ENCODE measurements around the gene PRSS37. TPM values are rescaled to one million over a fixed set of nuclear protein-coding genes. Genes with fewer than 3 reads are reported as not detected.

PRSS37 gene
- total RNA-seq, 1 experiment from 2014 or later, result not detected

- peaks cover 22 to 24% of the 10 kb centered on the region in 2 experiments for H3K4me1 Mint-ChIP-seq
- H3K9ac ChIP-seq (ENCODE audit: extremely low read depth, insufficient read length, low read length), result no peak overlapping the region
- H2BK12ac ChIP-seq (ENCODE audit: insufficient read length, low read depth, low read length), result no peak overlapping the region
Observed at GRCh38 chr7:141876371-141876770, 35.1 kb upstream of the PRSS37 start.

More at GRCh38 chr7:141876371-141876770, 35.1 kb upstream of the PRSS37 start:
- Histone ChIP-seq H3K27ac (ENCODE audit: insufficient read length, low read depth, low read length) (no peak overlapping the region), H4K8ac (replicated peaks; ENCODE audit: insufficient read length, low read depth, low read length) (no peak overlapping the region), H3K14ac (ENCODE audit: insufficient read depth, low read length) (no peak overlapping the region), H3K23me2 (ENCODE audit: insufficient read length, low read depth, low read length, poor library complexity, severe bottlenecking) (no peaks in the 10 kb centered on the region), H2BK5ac (ENCODE audit: insufficient read length, low read length) (no peak overlapping the region), H3K9me3 (ENCODE audit: control insufficient read depth, low read depth, low read length) (no peaks in the 10 kb centered on the region), H3K4me2 (ENCODE audit: insufficient read depth, insufficient read length, low read length) (no peak overlapping the region), H2BK120ac (ENCODE audit: low read depth, low read length, poor library complexity, severe bottlenecking) (no peak overlapping the region), H3T11ph (ENCODE audit: low read length) (no peak overlapping the region), H4K5ac (ENCODE audit: insufficient read length, low read depth, low read length) (no peak overlapping the region), H2BK15ac (ENCODE audit: low read depth, low read length) (no peak overlapping the region), H3K18ac (ENCODE audit: insufficient read length, low read depth, low read length) (no peak overlapping the region), H2BK20ac (ENCODE audit: low read depth, low read length, poor library complexity, severe bottlenecking) (no peak overlapping the region), H3K79me1 (ENCODE audit: insufficient read depth, low read depth, low read length, poor library complexity, severe bottlenecking) (no peaks in the 10 kb centered on the region), H3K56ac (ENCODE audit: insufficient read length, low read depth, low read length) (no peak overlapping the region), H4K20me1 (ENCODE audit: control insufficient read depth, insufficient read depth, insufficient read length) (no peaks in the 10 kb centered on the region), H2AFZ (ENCODE audit: low read length) (no peak overlapping the region), H3K27me3 (ENCODE audit: insufficient read depth, low read length) (no peaks in the 10 kb centered on the region), H3K79me2 (ENCODE audit: insufficient read depth, low read length) (no peaks in the 10 kb centered on the region), H3K23ac (ENCODE audit: insufficient read length, low read depth, low read length) (no peak overlapping the region), H3K4ac (ENCODE audit: low read depth, low read length) (no peak overlapping the region), H2AK5ac (ENCODE audit: insufficient read length, low read length) (no peak overlapping the region), H3K4me1 (ENCODE audit: insufficient read depth, low read length) (no peaks in the 10 kb centered on the region; the same call in 1 of the 2 replicates), H4K91ac (ENCODE audit: insufficient read length, low read depth, low read length) (no peak overlapping the region)
- Mint-ChIP-seq H3K4me3 (no peak overlapping the region), H3K27me3 (ENCODE audit: low read depth) (peaks cover 1% of the 10 kb centered on the region; the same call in 1 of the 2 replicates), H3K36me3 (ENCODE audit: insufficient read depth in 1 of 3, low read depth in 3 of 3) (no peaks in the 10 kb centered on the region), H3K27ac (peak overlapping the region in 2 of 3 experiments; percentile 3 to 68; a peak in 4 of 7 replicates), H3K9me3 (no peaks in the 10 kb centered on the region)
- WGBS (ENCODE audit: extremely low coverage, insufficient read length, low lambda C conversion rate), result no CpG with 5 or more reads among the region's 1 CpG
- TF ChIP-seq CTCF (conservative IDR thresholded peaks at IDR 0.05), result no peak
- no peak for DNase-seq

Data from H9 (cell line).